ENCODE data around the gene LRRC75B.

LRRC75B gene

DNA sequence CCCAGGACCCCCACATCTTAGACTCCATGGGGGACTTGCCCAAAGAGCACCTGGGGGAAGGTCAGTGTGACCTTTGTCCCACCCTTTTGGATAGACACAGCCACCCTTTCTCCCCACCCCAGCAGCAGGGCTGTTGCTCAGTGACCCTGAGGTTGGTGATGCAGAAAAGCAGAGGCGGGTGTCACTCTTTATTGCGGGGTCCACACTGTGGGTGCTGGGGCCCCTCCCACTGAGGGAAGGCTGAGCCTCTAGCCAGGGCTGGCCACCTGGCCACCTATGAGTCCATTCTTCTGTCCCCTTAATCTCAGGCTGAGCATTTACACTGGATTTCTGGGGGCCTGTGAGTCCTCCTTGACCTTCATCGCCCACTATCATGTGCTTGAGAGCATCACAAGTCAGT lies 7.4 kb downstream of the LRRC75B start:
- DNase-seq (ENCODE audit: low read depth), result no peak

DNA sequence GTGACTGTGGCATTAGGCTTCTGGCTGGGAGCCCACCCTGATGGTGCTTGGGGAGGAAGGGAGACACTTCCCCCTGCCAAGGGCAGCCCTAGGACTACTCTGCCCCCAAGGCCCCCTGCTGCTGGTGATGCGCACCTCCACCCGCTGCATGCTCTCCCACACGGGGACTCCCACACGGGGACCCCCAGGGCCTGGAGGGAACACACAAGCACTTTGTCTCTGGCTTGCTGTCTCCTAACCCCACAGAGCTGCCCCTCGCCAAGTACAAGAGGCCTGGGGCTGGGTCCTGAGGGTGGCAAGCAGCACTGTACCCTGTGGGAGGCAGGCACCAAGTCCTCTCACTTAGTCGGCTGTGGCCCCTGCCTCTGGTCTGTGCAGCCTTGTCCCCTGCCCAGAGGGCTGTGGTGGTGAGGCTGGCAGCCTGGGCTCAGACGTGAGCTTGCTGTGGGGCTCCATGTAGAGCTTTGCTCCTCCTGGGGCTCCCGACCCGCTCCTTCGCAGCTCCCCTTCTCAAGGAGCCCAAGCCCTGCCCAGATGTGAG lies 7.9 kb downstream of the LRRC75B start:
- DNase-seq (ENCODE audit: low read depth), result no peak

DNA sequence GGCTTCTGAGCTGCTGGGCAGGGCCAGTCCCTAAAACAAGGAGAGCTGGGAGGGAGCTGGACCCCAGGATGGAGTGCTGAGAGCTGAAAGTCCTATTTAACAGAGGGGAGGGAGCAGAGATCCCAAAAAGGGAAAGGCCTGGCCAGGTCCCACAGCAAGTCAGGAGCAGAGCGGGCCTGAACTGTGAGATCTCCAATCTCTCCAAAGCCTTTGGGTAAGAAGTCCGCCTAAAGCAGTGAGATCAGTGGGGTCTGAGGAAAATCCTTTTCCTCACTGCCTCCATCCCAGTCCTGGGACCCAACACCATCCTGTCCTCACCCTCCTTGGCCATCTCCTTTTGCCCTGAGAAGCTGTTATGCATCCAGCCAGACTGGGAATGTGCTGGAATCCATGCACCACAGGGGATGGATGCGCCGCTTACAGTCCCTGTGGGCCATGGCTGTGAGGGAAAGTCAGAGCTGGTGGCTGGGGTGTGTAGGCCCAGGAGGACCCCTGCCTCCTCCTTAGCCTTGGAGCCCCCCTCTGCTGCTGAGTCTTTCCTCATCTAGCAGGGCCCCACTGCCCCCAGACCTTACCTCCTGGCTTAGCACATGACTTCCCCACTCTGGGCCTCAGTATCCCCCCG lies 8.6 kb downstream of the LRRC75B start:
- DNase-seq (ENCODE audit: low read depth), result no peak

DNA sequence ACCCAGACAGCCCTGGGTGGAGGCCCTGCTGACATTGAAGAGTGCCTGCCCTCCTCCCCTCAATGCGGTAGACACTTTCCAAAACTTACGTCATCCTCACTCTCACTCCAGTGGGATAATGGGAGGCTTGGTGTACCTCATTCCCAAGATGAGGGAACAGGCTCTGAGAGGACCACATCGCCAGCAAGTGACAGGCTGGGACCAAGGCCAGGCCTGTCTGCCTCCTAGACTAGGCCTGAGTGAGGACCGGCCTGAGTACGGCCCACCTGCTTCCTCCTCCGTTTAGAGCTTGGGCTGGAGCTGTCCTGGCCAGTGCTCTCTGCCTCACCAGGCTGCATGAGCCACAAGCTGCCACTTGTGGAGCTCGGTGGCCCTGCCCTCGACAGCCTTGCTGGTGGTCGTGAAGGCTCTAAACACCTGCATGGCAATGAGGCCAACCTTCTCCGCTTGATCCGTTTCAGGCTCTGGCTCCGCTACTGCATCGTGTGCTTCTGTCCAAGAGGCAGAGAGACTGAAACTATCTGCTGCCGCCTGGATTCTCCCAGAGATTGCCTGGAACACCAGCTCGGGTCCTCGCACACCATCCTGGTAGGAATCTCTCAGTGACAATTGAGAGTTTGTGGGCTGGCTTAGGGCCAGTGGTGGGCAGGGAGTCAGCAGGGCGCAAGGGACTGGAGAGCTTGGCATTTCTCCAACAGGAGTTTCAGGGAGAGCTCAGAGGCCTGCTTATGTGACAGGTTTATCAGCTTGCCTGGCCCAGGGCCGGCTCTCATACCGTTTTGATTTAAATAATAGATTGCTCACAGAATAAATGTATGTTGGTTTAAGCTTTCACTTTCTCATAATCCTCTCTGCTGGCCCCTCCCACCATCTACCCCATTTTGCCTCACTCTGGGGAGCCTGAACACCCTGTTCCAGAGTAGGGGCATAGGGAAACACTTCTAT lies 9.4 kb downstream of the LRRC75B start:
- DNase-seq (ENCODE audit: low read depth), result no peak

DNA sequence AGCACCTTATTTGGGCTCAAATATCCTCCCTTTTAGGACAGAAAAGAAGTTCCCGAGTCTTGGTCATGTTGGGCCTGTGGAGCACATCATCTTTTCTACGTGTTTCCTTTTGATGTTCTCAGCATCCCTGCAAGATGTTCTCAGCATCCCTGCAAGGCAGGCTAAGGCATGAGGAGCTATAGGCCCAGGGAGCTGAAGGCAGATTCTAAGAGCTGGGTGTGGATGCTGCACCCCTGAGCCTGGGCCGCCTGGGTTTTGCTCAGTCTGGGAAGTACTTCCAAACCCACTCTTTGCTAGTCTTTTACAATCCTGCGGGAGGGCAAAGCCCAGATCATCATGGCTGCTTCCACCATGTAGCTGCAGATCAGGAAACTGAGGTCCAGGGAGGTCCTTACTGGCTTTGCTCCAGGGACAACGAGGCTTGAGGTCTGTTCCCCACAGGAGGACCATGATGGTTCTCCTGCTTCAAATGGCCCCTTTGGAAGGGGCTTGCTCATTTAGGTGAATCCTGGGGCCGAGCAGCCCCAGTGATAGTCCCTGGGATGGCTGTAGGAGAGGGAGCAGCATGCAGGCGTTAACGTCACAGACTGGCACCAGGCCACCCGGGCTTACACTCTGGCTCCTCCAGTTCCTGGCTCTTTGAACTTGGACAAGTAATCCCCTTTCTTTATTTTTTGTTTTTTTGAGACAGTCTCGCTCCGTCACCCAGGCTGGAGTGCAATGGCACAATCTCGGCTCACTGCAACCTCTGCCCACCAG lies 10.6 kb downstream of the LRRC75B start:
- DNase-seq (ENCODE audit: low read depth), result no peak

DNA sequence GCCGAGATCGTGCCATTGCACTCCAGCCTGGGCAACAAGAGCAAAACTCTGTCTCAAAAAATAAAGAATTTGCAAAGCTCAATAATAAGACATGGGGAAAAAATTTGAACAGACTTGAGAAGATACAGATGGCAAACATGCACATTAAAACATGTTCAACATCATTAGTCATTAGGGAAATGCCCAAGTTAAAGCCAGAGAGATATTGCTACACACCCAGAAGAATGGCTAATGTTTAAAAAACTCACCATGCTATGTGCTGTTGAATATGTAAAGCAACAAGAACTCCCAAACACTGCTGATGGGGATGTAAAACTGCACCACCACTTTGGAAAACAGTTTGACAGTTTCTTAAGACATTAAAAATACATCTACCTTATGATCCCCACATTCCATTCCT lies 12.6 kb downstream of the LRRC75B start:
- DNase-seq (ENCODE audit: low read depth), result no peak

DNA sequence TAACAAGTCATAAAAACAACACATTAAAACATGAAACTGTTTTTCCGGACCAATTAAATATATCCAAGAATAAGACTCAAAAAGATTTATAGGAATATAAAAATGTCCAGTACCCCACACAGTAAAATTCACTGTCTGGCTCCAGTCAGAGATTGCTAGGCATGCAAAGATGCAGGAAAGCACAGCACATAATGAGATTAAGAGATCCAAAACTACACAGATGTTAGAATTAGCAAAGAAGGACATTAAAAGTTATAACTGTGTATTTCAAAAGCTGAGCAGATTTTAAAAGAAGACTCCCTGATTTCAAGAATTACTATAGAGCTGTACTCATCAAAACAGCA lies 13.6 kb downstream of the LRRC75B start:
- DNase-seq (ENCODE audit: low read depth), result no peak

DNA sequence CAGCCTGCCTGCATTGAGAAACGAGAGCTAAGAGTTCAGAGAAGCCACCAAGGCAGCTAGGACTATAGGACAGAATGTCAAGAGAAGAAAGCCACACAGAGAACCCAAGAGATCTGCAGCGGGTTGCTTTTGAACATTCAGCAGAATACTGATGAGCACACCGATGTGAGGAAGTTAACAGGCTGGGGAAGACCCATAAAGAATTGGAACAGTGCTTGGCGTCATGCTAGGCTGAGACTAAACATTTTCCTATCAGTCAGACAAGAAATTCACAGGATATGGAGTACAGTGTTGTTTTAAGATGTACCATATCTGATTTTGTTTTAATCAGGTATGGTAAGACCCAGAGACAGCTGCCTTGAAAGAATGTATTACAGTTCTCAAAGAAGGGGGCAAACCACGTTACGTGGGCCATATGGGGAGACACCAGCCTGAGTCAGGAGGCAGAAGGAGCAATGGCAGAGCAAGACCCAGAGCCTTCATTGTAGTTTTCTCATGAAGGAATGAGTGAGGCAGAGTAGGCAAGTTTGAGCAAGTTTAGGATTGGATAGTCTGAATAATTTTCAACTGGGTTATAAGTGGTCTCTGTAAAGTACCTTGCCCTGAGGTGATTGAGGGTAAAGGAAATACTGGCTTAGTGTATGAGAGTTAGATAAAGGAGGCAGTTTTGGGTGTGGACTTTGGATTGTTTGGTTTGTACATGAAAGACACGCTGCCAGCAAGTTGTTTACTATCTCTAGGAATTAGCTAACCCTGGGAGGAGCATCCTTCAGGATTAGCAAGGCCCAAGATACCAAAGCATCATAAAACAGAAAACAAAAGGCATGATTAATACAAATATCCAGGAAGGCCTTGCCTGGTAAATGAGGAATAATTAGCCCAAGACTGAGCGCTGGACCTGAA lies 14.3 kb downstream of the LRRC75B start:
- no peak for DNase-seq (ENCODE audit: low read depth)

DNA sequence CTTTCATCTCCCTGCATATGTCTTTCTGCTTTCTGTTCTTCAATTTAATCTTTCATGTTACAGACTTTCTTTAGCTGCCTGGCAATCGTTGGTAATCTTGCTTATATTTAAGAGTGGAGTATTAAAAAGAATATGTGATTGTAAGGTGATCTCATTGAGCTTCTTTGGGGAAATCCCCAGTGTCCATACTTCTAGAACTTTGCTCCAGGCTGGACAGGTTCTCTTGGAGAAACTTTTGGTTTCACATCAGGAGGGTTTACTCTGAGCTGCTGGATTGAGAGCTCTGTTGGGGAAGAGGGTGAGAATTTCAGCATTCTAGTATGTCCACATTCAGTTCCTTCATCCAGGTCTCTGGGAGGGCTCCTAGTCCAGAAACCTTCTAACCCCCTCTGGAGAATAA lies 16.1 kb downstream of the LRRC75B start:
- DNase-seq (ENCODE audit: low read depth), result no peak

DNA sequence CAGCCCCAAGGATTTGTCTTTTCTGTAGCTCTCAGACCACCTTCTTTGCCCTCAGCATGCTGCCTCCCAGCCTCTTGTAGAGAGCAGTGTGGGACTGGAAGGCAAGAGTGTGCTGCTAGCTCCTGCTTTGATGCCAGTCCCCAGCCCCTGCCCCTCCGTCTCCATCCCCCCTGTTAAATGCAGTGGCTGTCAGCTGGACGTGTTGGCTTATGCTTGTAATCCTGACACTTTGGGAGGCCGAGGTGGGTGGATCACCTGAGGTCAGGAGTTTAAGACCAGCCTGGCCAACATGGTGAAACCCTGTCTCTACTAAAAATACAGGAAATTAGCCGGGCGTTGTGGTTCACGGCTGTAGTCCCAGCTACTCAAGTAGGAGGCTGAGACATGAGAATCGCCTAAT lies 21.6 kb downstream of the LRRC75B start:
- no peak for DNase-seq (ENCODE audit: low read depth)

DNA sequence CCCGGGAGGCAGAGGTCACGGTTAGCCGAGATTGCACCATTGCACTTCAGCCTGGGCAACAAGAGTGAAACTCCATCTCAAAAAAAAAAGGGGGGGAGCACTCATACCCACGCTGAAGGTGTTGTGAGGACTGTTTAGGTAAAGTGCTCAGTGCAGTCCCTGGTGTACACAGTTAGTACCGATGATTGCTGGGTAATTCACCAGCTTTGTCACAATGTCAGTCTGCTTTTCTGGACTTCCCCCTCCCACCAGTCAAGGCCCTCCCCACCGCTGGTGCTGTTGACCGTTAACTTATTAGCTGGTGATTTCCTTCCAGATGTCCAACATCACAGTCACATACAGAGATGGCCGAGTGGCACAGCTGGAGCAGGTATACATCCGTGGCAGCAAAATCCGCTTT lies 25.2 kb downstream of the LRRC75B start:
- no peak for DNase-seq (ENCODE audit: low read depth)

DNA sequence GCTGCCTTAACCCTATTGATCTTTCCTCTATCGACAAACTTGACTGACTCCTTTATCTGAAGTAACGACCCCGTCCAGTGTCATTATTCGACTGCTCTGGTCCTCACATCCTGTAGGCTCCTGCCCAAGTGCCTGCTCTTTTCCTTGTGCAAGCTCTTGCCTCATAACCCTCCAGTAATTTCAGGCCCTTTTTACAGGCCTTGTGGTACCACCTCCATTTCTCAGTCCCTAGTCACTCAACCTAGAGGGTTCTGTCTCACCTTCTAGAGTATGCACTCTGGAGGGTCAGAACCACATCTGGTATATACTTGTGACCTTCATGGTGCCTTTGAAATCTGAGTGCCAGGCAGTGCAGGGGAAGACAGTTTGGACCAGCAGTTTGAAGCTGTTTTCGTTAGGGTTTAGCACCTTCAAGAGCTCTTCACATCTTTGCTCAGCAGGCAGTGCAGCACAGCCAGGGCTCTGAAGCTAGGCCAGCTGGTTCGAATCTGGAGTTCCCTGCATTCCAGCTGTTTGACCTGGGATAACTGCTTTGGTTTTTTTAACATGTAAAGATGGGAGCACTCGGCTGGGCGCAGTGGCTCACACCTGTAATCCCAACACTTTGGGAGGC lies 25.9 kb downstream of the LRRC75B start:
- DNase-seq (ENCODE audit: low read depth), result no peak

DNA sequence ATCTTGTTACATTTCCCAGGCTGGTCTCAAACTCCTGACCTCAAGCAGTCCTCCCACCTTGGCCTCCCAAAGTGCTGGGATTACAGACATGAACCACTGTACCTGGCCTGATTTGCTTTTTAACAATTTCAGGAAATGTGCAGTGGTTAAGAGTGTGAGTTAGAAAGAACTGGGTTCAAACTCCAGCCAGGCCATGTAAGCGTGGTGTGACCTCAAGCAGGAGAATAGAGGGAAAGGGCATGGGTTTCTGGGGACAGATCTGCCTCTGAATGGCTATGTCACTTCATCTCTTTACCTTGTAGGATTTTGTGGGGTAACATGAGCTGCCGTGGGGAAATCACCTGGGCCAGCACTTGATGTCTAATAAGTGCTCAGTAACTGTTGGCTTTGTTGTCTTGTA lies 27.8 kb downstream of the LRRC75B start:
- DNase-seq (ENCODE audit: low read depth), result no peak

DNA sequence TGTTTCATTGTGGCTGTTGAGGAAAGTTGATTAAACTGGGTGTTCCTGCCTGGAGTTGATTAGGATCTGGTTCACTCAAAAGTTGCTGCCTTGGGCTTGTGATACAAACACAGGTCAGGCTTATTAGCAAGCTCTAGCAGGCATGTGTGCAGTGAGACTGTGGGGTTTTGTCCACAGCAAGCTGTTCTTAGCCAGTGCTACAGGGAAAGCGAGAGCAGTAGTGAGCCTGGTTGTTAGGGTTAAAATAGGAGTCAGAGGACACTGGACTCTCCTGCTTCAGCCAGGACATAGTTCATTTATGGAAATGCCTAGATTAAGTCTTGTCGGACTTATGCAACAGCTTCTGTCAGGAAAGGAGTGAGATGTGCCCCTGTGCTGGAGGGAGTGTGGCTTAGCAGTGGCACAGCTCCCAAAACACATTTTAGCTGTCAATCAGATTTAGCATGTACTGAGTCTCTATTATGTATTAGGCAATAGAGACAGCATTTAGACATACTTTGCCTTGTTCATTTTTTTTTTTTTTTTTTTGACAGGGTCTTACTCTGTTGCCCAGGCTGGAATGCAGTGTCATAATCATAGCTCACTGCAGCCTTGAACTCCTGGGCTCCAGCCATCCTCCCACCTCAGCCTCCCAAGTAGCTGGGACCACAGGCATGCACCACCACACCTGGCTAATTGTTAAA lies 28.4 kb downstream of the LRRC75B start:
- no peak for DNase-seq (ENCODE audit: low read depth)

DNA sequence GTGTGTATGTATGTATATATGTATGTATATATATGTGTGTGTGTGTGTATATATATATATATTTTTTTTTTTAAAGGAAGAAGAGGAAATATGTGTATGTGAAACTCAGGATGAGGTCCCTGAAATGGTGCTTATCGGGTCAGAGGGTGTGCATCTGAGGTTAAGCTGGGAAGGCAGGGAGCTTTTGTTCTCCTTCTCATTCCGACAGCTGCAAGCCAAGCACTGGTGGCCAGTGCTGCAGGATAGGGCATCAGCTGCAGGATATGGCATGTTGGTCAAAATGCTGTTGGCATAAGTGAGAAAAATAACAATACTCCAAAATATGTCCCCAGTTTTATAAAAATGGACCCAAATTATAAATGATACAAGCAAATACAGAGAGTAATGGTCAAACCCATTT lies 29.6 kb downstream of the LRRC75B start:
- DNase-seq (ENCODE audit: low read depth), result no peak

DNA sequence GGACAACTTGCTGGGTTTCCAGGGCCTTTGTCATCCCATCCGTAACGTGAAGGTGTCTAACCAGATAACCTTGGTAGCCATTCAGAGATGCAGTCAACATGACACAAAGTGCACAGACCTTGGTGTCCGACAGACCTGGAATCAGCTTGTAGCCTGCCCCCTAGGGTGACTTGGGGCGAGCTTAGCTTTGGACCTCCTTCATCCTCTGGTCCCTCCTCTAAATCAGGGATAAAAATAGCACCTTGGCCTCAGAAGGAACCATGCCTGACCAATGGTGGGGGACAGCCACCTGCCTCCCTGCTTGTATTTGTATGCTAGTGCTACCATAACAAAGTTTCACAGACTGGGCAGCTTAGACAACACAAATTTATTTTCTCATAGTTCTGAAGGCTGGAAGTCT lies 33.4 kb downstream of the LRRC75B start:
- DNase-seq (ENCODE audit: low read depth), result no peak

DNA sequence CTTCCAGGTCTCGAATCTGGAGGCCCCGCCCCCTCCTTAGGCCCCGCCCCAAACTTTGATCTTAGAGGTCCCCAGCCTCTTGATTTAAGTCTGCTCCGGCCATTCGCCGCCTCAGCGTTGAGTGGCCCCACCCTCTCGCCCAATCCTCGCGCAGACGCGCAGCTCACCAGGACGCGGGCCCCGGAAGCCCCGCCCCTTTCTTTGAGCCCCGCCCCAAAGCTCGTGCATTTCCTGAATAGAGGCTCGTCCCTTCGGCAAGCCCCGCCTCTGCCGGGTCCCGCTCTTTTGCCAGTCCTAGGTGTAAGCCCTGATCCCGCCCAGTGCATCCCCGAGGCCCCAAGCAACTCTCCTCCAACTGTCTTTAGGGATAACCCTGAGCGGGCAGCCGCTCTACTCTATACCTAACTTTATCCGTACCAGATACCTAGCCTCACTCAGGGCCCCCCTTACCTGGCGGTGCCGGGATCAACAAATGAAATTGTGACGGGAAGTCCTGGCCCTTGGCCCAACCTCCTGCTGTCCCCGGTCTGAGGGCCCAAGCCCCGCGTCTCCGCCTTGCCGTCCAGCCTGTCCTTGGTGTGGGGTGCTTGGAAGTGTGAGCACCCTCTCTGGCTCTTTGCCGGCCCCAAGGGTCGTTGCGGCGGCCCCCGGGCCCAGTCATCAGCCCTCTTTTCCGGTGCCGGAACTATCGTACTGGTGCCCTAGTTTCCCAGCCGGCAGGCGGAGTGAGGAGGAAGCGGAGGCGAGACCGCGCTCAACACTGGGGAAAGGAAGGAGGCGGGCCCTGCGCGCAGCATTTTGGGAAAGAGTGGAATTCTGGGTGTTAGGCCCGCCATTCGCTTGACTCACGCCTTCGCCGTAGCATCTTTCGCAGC lies 37.5 kb downstream of the LRRC75B start, which contains the start of gene SNRPD3:
Gene SNRPD3 (plus strand): TSS at position 835 of the 875 bp plus-strand sequence. CDS start 1,676 bp downstream, outside the sequence.
- DNase-seq (ENCODE audit: low read depth), result peak; percentile 100

DNA sequence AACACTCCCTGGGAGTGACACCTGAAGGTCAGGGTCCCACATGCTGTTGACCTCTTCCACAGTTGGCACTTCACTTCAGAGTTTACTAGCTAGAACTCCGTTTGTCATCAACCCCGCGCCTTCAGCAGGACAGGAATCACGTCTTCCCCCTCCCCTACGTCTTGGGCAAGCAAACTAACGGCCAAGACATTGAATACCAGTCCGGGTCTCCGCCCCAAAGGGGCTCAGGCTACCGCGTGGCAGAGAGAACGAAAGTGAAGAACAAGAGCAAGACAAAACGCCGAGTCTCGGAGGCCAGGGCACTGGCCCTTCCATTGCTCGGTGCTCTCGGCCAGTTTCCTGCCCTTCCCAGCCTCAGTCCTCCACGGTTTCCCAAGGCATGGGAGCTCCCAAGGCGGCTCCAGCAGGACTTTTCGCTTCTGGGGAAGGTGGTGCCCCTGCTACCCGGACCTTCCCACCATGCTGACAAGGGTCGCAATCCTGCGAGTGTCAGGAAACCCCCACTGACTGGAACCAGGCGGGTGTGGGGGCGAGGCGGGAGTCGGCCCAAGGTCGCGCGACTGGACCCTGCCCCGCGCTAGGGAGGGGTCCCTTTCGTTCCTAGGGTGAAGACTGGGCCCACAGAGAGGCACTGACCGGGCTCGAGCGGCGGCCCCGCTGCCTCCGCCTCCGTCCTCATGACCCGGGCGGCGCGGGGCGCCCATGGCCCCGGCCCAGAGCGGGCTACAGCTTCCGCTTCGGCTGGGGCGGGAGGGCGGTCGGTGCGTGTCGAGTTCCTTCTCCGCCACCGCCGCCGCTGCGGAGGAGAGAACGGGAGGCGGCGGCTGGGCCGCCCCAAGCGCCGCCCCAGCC lies 38.3 kb downstream of the LRRC75B start, which contains the start of gene GUCD1:
Gene GUCD1 (minus strand): TSS at position 826 of the 852 bp plus-strand sequence. CDS start 147 bp downstream, at position 679.
- peak; percentile 9 for DNase-seq (ENCODE audit: low read depth)
